ENCODE results near the gene RUSC1.

DNA sequence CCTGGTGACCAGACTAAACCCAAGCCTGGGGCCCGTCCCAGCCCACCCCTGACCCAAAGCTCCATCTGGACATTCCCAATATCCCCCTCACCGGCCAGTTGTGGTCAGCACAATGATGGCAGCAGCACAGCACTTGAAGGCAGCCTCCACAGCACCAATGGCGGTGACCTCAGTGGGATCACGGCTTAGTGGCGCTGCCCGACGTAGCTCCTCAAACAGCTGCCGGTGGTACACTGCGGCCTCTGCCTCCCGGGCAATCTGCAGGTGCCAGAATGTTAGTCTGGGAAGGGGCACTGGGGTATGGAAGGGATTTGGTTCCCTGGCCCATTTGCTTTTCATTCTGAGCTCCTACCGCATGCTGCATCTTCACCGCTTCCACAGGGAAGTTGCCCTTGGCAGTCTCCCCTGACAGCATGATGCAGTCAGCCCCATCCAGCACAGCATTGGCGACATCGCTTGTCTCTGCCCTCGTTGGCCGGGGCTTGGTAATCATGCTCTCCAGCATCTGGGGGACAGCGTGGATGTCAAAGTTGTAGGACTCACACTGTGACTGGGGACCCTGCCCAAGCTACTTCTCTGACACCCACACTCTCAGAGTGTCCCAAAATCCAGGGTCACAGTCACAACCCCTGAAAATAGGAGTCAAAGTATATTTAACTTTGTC, 27.5 kb upstream of the RUSC1 start:
- TF ChIP-seq, protein P1, sequence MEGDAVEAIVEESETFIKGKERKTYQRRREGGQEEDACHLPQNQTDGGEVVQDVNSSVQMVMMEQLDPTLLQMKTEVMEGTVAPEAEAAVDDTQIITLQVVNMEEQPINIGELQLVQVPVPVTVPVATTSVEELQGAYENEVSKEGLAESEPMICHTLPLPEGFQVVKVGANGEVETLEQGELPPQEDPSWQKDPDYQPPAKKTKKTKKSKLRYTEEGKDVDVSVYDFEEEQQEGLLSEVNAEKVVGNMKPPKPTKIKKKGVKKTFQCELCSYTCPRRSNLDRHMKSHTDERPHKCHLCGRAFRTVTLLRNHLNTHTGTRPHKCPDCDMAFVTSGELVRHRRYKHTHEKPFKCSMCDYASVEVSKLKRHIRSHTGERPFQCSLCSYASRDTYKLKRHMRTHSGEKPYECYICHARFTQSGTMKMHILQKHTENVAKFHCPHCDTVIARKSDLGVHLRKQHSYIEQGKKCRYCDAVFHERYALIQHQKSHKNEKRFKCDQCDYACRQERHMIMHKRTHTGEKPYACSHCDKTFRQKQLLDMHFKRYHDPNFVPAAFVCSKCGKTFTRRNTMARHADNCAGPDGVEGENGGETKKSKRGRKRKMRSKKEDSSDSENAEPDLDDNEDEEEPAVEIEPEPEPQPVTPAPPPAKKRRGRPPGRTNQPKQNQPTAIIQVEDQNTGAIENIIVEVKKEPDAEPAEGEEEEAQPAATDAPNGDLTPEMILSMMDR (conservative IDR thresholded peaks at IDR 0.05; ENCODE audit: low read depth, low read length), result no peak
- no peak for TF ChIP-seq EZH2 (IDR thresholded peaks at IDR 0.05; ENCODE audit: borderline replicate concordance, low read depth, low read length, poor library complexity, severe bottlenecking)

All from A673 (cell line).